NCI-H2227 (cell line): ENCODE measurements around the gene NRDE2.

ENCODE experiments used
- DNase-seq: peaks from one replicate; lab custom pipeline; 2025; ENCODE audit not compliant: unreplicated experiment; lab: John Stamatoyannopoulos, UW

NRDE2 gene

DNA sequence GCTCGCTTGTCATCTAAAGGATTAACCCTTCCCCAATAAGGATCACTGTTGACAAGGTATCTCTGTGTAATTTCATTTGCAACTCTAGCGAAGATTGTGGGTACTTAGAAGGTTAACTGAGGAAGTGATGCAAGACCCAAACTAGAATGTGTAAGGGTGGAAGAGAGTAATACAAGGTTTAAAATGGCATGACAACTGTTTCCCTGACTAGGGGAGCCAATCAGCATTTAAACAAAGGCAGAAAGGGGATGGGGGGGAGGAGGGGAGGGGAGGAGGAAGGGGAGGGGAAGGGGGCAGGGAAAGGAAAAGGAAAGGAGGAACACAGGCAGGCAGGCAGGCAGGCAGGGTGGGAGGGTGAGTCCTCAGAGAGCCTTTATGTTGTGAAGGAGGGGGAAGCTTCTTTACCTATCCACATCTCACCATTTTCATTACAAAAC is 31.1 kb downstream of the NRDE2 start:
- DNase-seq = no peak

DNA sequence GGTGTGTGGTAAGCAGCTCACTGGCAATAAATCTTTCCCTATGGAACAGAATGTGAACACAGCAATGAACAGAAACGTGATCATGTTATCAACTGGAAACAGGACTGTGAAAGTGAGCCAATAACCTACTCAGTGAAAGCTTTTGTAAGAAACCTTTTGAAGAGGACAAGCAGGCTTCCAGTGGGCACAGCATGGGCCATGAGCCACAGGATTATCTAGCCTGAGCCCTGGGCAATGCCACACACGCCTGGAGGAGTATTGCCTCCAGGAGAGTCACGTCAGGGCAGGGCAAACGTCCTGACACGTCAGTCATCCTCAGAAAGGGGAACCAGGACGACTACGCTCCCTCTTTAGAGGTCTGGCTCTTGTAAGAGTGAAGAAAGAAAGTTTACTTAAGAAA is 32.3 kb downstream of the NRDE2 start:
- no peak for DNase-seq

DNA sequence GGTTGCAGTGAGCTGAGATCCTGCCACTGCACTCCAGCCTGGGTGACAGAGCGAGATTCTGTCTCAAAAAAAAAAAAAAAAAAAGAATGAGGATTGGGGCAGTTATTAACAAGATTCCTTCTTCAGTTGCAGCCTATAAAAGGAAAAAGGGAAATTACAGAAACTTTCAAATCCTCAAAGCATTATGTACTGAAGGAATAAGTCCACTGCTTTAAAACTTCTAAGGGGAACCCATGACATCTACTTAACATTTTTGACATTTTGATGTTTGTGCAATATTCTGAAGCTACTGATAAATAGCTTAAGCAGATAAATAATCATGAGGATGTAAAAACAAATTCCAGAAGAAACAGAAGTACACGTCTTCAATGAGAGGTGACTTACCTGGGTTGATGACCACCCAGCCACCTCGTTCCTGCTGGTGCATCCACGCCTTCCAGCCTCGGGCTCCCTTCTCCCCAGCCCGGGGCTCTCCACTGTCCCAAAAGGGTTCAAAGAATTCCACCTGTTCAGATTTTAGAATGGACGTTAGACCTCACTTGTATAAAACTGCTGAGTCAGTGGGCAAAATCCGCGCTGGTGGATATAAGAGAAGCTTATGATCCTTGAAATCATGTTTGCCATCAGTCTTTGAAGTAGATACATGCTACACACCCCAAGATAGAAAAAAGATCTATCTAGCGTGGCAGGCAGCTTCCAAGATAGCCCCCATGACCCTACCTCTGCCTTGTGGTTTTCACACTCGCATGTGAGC is 33.7 kb downstream of the NRDE2 start:
- DNase-seq = no peak

DNA sequence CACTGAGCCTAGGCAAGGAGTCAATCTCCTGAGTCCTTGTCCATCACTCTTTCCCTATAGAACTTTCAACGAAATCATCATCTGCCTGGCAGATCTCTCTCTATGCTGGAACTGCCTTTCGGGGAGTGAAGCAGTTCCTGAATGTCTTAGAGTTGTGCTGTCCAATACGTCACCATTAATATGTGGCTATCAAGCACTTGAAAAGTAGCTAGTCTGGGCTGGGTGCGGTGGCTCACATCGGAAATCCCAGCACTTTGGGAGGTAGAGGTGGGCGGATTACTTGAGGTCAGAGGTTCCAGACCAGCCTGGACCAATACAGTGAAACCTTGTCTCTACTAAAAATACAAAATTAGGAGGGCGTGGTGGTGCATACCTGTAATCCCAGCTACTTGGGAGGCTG is 35.1 kb downstream of the NRDE2 start:
- no peak for DNase-seq

DNA sequence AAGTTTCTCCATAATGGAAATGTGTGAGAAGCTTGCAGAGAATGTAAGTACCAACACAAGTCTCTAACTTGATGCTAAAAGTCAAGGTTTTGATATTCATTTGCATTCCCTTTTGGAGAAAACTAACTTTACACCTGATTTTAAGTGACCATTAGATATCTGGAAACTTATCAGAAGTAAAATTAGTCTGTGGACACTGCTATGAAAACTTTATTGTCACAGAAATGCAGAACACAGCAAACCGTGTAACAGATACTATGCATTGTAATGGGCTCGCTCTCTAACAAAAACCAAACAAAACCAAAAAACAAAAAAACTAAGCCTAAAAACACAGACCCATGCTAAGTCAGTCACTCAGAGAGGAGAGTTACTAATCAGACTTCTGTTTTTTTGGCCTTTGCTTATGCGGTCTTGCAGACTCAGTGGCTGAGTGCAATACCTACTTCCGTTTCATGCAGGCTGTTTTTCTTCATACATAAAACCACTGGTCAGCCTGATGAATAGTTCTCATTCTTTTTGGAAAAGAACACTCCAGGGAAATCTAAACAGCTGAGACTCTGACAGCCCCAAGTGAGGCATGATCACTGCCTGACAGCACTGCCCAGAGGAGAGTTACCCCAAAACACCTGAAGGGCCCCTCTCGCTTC is 35.7 kb downstream of the NRDE2 start:
- no peak for DNase-seq

DNA sequence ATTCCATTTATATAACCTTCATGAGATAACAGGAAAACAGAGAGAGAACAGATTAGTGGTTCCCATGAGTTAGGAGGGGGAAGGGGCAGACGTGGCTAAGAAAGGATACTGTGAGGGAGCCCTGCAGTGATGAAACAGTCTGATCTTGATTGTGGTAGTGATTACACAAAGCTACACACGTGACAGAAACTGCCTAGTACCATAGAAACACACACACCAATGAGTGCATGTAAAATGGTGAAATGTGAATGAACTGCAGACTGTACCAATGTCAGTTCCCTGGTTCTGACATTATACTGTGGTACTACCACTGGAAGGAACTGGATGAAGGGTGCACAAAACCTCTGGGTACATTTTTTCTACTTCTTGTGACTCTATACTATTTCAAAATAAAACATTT is 36.9 kb downstream of the NRDE2 start:
- no peak for DNase-seq

DNA sequence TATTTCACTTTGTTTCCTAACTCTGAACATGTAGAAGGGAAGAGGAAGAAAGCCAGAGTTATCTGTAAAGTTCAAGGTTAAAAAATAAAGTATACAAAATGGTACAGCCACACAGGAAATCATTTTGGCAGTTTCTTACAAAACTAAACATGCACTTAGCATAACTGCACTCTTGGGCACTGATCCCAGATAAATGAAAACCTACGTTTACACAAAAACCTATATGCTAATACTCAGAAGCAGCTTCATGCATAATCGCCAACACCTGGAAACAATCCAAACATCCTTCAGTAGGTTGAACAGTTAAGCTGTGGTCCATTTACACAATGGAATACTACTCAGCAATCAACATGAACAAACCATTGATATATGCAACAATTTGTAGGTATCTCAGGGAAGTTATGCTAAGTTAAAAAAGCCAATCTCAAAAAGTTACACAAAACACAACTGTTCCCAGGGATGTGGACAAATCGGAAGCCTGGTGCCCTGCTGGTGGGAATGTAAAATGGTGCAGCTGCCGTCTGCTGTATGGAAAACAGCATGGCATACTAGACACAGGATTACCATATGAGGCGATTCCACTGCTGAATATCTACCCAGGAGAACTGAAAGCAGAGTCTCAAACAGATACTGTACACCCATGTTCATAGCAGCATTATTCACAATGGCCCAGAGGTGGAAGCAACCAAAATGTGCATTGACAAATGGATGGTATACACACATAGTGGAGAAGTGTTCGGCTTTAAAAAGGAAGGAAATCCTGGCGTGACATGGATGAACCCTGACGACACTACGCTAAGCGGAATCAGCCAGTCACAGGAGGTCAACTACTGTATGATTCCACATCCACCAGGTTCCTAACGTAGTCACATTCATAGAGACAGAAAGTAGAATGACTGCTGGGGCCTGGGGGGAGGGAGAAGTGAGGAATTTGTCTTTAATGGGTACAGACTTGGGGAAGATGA is 37.7 kb downstream of the NRDE2 start:
- DNase-seq = no peak

DNA sequence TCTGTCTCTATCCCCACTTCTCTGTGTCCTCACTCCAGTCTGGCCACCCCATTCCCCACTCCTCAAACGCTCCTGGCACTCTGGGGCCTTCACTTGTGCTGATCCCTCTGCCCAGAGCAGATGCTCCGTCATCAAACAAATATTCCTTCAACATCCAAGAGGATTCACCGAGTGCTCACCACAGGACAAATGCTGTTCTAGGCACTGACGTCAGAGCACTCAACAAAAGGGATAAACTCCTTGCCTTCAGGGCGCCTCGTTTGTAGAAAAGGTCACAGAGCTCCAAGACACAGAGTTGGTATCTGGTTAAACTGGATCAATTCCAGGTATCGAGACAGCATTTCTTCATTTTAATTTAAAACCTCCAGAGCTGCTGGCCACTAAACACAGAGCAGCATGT is 40.0 kb downstream of the NRDE2 start:
- DNase-seq = no peak

DNA sequence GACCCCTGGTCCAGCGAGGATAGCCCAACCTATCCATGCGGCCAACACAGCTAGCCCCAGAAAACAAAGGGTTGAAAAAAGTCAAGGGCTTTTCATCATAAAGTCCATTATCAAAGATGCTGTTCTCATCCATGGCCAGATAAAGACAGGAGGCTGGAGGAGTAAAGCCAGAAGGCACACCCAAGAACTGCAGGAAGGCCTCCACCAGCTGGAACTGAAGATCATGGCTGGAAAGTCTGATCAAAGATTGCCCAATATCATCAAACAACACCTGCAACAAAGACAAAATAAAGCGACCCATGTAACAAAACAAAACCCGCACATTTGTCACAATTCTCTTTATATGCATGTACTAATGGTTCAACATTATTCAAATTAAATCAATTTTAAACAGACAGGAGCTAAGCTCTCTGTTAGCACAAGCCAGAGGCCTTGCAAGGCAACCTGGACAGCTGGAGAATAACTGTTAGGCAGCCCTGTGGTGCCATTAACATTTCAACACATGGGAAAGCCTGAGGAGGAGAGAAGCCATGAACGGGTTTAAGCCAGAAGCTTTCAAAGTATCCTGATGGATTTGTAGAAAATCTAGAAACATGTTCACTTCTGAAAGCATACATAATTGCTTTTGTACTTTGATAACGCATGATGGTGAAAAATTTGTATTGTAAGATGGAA is 41.3 kb downstream of the NRDE2 start:
- no peak for DNase-seq

DNA sequence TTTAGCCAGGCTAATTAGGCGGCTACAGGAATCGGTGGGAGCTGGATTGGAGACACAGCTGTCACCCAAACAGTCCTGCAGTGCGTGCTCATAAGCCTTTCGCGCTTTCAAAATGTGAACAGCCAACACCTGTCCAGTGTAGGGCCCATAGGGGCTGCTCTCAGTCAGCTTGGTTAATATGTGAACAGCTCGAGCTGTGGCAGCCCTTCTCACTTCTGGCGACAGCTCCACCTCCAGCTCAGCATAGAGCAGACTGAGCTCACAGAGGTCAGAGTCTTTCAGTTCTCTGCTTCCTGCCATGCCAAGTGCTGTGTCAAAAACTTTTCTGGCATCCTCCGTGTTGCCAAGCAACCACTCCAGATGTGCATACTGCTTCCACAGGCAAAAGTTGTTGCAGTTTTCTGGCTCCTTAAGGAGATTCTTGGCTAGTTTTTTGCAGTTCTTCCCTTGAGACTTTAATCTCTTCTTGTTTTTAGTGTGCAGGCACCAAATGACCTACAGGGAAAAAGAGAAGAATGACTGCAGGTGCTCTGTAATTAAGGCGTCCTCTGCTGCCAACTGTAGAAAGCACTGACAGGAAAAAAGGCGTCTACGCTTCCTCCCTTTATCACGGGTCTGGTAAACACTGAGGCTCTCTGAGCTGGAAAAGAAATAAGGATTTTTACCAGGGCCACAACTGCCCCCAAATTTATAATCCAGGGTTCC is 42.9 kb downstream of the NRDE2 start:
- DNase-seq = peak; percentile 65

DNA sequence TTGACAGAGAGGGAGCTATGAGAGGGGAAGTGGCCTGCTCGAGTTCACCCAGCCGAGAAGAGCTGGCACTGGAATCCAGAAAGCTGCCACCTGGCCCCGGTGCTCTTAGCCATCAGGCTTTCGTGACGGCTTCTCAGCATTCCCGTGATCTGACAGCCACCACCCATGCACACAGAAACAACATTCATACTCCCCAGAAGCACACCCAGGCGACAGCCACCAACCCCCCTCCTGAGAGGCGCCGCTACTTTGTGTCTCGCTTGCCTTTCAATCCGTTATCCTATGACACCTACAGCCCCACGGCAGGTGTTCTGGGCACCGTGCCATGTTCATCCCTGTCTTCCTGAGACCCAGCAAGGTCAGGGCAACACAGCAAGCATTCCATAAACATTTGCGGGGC is 44.0 kb downstream of the NRDE2 start:
- peak; percentile 11 for DNase-seq

DNA sequence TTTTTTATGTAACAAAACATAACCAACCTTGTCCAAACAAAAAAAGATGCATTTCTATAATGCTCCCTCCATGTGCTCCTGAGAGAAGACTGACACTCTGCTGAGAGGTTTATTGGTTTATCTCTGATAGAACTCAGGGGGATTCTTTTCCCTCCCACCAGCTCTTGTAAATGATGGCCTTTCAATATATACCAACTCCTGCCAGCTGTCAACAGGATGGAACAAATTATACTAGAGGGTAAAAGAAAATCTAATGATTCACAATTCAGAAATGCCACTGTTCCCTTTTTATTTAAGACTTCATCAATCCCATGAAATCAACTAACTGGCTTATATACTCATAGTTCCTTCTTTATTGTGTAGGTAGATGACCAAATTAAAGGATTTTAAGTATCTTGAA is 50.0 kb downstream of the NRDE2 start:
- no peak for DNase-seq

DNA sequence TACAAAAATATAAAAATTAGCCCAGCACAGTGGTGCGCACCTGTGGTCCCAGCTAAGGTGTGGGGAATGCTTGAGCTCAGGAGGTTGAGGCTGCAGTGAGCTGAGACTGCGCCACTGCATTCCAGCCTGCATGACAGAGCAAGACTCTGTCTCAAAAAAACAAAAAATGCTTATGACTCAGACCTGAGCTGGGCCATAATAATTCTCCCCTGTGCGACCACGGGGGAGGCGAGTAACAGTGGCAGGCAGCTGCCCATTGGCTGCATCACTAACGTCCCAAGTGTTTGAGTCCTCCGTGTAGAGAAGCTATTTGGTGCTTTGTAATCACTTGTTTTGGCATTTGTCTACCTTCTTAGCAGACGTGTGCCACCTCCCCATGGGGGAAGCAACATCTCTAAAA is 50.5 kb downstream of the NRDE2 start:
- DNase-seq = no peak

DNA sequence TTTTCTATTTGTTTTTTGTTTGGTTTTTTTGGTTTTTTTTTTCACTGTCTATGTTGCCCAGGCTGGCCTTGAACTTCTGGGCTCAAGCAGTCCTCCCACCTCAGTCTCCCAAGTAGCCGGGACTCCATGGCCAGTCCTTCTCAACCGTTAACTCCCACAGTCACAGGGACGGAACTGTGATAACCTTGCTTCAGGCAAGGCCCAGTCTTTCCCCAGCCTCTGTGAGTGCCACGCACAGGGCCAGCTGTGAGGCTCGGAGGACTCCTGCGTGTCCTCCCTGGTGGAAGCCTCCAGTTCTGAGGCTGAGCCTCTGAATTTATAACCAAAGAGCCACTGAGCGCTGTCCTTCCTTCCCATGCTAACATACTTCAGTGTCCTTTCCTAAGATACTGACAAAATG is 51.6 kb downstream of the NRDE2 start:
- DNase-seq = no peak

DNA sequence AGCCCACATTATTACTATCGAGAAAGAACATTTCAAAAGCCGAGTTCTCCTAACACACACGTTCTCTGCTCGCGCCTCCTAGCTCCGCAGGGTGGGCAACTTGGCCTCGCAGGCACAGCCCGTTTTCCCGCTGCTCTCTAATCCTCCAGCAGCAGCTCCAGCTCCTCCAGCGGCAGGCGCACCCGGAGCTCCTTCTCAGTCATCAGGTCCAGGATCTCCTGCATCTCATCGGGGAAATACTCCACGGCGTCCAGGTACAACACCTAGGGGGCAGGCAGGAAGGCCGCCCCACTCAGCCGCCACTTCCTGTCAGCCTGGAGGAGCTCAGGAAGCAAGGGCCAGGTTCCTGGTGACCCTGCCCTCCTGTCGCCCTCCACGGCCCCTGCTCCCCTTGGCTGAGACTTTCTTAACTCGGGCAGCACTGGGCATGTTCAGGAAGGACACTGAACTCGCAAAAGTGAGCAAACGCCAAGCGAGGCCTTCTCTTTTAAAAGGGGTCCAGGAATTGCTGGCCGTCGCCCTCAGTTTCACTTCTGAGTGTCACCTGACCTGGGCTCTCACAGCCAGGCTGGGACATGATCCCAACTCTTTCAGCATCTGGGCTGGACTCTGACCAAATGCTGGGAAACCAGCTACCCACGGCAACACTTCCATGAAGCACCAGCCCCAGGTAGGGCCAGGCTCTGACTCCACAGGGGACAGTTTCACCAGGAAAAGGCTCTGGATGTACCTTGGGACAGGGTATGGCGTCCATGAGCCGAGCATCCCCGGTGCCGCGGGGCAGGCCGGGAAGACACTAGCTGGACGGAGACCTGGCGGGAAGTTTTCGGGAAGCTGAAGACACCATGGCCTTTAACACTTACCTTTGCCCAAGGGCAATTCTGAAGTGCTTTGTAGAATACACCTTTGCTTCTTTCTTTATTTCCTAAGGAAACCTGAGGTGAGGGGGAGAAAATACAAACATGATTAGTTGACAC is 53.3 kb downstream of the NRDE2 start:
- no peak for DNase-seq

DNA sequence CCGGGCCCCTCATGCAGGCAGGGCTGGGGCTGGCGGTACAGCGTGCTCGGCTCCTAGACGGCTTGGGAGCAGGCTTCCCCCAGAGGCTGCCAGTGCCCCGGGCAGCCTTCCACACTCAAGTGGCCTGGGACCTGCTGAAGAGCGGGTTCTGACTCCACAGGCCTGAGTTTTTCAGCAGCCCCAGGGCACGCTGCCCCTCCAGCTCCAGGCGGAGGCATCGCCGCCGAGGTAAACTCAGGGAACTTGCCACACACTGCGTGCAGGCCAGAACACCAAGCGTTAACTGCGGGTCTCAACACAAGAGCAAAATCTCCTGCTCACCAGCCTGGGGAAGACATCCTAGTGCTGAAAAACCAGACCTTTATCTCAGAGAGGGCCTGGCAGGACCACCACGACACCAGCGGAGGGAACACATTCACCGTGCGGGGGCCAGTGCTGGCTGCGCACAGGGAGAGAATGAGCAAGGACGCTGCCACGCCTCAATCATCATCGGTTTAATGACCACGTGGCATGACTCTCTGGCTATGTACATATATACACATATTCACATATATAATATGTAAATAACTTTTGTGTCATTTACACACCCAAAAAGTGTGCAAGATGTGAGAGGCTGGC is 54.1 kb downstream of the NRDE2 start:
- DNase-seq = no peak

DNA sequence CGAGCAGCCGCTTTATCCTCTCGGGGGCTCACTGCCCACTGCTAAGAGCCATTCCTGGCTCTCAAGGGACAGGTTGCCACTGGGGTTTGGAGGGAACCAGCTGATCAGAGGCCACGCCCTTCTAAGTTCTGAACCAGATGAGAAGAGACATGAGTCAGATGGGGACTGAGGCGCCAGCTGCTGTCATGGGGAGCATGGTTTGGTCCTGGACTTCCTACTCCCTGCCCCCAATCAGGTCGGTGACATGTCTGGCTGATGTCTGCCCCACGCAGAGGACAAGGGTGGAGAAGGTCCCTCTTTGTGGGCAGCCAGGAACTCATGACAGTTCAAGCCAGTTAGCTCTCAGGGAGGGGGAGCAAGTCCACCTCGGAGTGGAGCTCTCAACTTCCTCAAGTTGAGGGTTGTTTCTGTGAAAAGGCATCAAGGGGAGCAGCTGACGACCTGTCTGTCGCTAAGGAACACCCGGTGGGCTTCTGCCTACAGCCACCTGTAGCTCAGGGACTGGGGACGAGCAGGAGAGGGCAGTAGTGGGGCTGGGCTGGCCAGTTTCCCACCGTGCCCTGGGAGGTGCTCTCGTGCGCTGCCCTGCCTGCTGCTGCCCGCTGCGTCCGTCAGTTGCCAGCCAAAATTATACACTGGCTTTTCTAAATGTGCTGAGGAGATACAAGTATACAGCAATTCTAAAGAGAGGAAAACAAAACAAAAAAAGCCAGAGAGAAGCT is 54.9 kb downstream of the NRDE2 start:
- DNase-seq = no peak

DNA sequence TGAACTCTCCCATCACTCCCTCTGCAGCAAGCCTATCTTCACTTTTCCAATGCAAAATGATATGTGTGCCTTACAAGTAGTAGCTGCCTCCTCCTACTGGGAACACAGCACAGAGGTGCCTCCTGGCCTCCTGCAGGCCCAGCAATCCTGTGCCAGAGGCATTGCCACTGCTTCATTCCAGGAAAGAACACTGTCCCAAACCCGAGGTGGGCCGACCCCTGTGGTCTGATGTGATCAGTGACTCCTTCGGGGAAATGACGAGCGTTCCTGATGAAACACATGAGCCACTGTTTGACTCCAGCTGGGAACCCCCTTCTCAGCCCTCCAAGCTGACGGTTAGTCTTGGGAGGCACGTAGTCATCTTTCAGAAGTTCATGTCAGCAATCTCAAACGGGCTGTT is 55.9 kb downstream of the NRDE2 start:
- no peak for DNase-seq
